A549 (cell line): ENCODE results near the gene CDH18. TPM values are rescaled to one million over a fixed set of nuclear protein-coding genes. Genes with fewer than 3 reads are reported as not detected.

Source experiments
- ATAC-seq, 2 experiments: fragments of 200-7000 bp in 1 of 2; fragments of >200 bp in 1 of 2; cut with Nextera tagmentation in 1 of 2; cut with Tn5 transposase in 1 of 2; 3 replicates each; pipeline versions ENCODE4 v1.8.0 to v1.9.1; 2018 to 2020; ENCODE audit warnings: mild to moderate bottlenecking in 1 of 2, moderate library complexity in 1 of 2
- CTCF ChIA-PET: fragments of 300-600 bp; sonication (Branson Sonifier 250); formaldehyde crosslinking; extraction: SDS; loops from one replicate; lab custom pipeline; 2021; ENCODE audit warnings: antibody characterized with exemption, inconsistent platforms; lab: Yijun Ruan, JAX
- POLR2A ChIA-PET: fragments of 350-600 bp; formaldehyde crosslinking; extraction: SDS; loops from one replicate; lab custom pipeline; 2021; ENCODE audit warnings: antibody characterized with exemption, inconsistent platforms; lab: Yijun Ruan, JAX
- DNase-seq, 2 experiments: peaks; one replicate each; pipeline versions ENCODE4 v3.0.0 to v3.0.0-alpha.2; 2011 to 2016; ENCODE audit warnings: low read depth in 1 of 2, low spot score in 1 of 2
- FAIRE-seq: peaks from 2 replicates; lab custom pipeline; 2011; peaks lifted over from hg19 to GRCh38; lab: Jason Lieb, UNC
- H3K27ac ChIP-seq, 2 experiments: fragments of >200 bp; sonication (Bioruptor Twin); formaldehyde crosslinking; 3 replicates each; pipeline ENCODE4 v1.5.1; 2016 to 2017
- H3K4me1 ChIP-seq: fragments of >200 bp; sonication (Bioruptor Twin); formaldehyde crosslinking; 3 replicates; pipeline ENCODE4 v1.6.1; 2016
- H3K4me2 ChIP-seq: fragments of >200 bp; sonication (Bioruptor Twin); formaldehyde crosslinking; 3 replicates; pipeline ENCODE4 v1.6.1; 2016
- H3K4me3 ChIP-seq: fragments of >200 bp; sonication (Bioruptor Twin); formaldehyde crosslinking; 3 replicates; pipeline ENCODE4 v1.5.1; 2016
- H3K9me3 ChIP-seq: fragments of >200 bp; sonication (Bioruptor Twin); formaldehyde crosslinking; 3 replicates; pipeline ENCODE4 v1.6.1; 2016
- BHLHE40 ChIP-seq: IDR thresholded peaks from 2 replicates; pipeline ENCODE4 v1.6.1; 2012; ENCODE audit warnings: low read depth, low read length, inconsistent platforms
- CHD2 ChIP-seq: fragments of 150-350 bp; IDR thresholded peaks from 2 replicates; pipeline ENCODE4 v1.6.1; 2014; ENCODE audit warnings: low read length; ENCODE audit not compliant: partially characterized antibody
- EHF ChIP-seq: fragments of 250-450 bp; sonication (Bioruptor Pico); IDR thresholded peaks from 2 replicates; pipeline ENCODE4 v1.5.0; 2020; ENCODE audit warnings: mild to moderate bottlenecking
- EHMT2 ChIP-seq: fragments of 200-600 bp; sonication (generic); IDR thresholded peaks from 2 replicates; pipeline ENCODE4 v1.6.1; 2016; ENCODE audit warnings: antibody characterized with exemption, low read depth, mild to moderate bottlenecking, moderate library complexity
- ESRRA ChIP-seq: fragments of 150-350 bp; IDR thresholded peaks from 2 replicates; pipeline ENCODE4 v1.6.1; 2014; ENCODE audit warnings: mild to moderate bottlenecking, low read length, borderline replicate concordance
- FOSB ChIP-seq: fragments of 250-450 bp; sonication (Bioruptor Pico); IDR thresholded peaks from 2 replicates; pipeline ENCODE4 v1.5.0; 2020; ENCODE audit warnings: mild to moderate bottlenecking, moderate library complexity
- FOSL2 ChIP-seq, 2 experiments: fragments of 450-650 bp in 1 of 2; fragments of >200 bp in 1 of 2; sonication (Bioruptor Twin) in 1 of 2; formaldehyde crosslinking; IDR thresholded peaks; 2 replicates each; pipeline versions ENCODE4 v1.5.0 to v1.6.1; 2016 to 2020; ENCODE audit warnings: mild to moderate bottlenecking in 1 of 2, moderate library complexity in 1 of 2
- FOXS1 ChIP-seq: fragments of 250-450 bp; sonication (Bioruptor Pico); IDR thresholded peaks from 2 replicates; pipeline ENCODE4 v1.5.0; 2020; ENCODE audit warnings: mild to moderate bottlenecking, moderate library complexity
- GATA3 ChIP-seq: IDR thresholded peaks from 2 replicates; pipeline ENCODE4 v1.6.1; 2012; ENCODE audit warnings: borderline replicate concordance
- HDAC2 ChIP-seq: fragments of 200-600 bp; sonication (generic); IDR thresholded peaks from 2 replicates; pipeline ENCODE4 v1.6.1; 2016
- HOXA7 ChIP-seq: fragments of 250-450 bp; sonication (Bioruptor Pico); IDR thresholded peaks from 2 replicates; pipeline ENCODE4 v1.5.0; 2020; ENCODE audit warnings: mild to moderate bottlenecking, moderate library complexity
- HOXB13 ChIP-seq: fragments of 250-450 bp; sonication (Bioruptor Pico); IDR thresholded peaks from 2 replicates; pipeline ENCODE4 v1.5.0; 2020; ENCODE audit warnings: low read depth, mild to moderate bottlenecking, moderate library complexity
- JUN ChIP-seq, 2 experiments: fragments of >200 bp; sonication (Bioruptor Twin); formaldehyde crosslinking; IDR thresholded peaks; 2 replicates in 1 of 2; 3 replicates in 1 of 2; pipeline ENCODE4 v1.6.1; 2016 to 2017
- MAZ ChIP-seq: fragments of 150-350 bp; IDR thresholded peaks from 2 replicates; pipeline ENCODE4 v1.6.1; 2014; ENCODE audit warnings: antibody characterized with exemption, low read depth, low read length, borderline replicate concordance
- MYC ChIP-seq: IDR thresholded peaks from 2 replicates; pipeline ENCODE4 v1.6.1; 2012; ENCODE audit warnings: mild to moderate bottlenecking, inconsistent platforms, low read length, improper control_type of control experiment, borderline replicate concordance
- PHF8 ChIP-seq: fragments of 200-600 bp; sonication (generic); IDR thresholded peaks from 2 replicates; pipeline ENCODE4 v1.6.1; 2016; ENCODE audit warnings: low read depth, mild to moderate bottlenecking, antibody characterized with exemption, moderate library complexity, borderline replicate concordance
- RAD21 ChIP-seq, 2 experiments: fragments of >200 bp in 1 of 2; sonication (Bioruptor Twin) in 1 of 2; formaldehyde crosslinking in 1 of 2; IDR thresholded peaks in 1 of 2; conservative IDR thresholded peaks in 1 of 2; 2 replicates in 1 of 2; 3 replicates in 1 of 2; pipeline ENCODE4 v1.6.1; 2012 to 2018; ENCODE audit warnings: inconsistent platforms in 1 of 2
- RNF2 ChIP-seq: fragments of 200-600 bp; sonication (generic); IDR thresholded peaks from 2 replicates; pipeline ENCODE4 v1.6.1; 2016; ENCODE audit warnings: low read depth, mild to moderate bottlenecking, antibody characterized with exemption, moderate library complexity, borderline replicate concordance
- SMC3 ChIP-seq: fragments of >200 bp; sonication (Bioruptor Twin); formaldehyde crosslinking; IDR thresholded peaks from 3 replicates; pipeline ENCODE4 v1.6.1; 2018; ENCODE audit warnings: inconsistent platforms
- TP53 ChIP-seq: fragments of 250-450 bp; sonication (Bioruptor Pico); IDR thresholded peaks from 2 replicates; pipeline ENCODE4 v1.5.0; 2021; ENCODE audit warnings: mild to moderate bottlenecking, moderate library complexity
- ZC3H11A ChIP-seq: fragments of 450-650 bp; IDR thresholded peaks from 2 replicates; pipeline ENCODE4 v1.6.1; 2014; ENCODE audit warnings: antibody characterized with exemption, mild to moderate bottlenecking
- ZFP36 ChIP-seq: fragments of 450-650 bp; IDR thresholded peaks from 2 replicates; pipeline ENCODE4 v1.6.1; 2014; ENCODE audit warnings: borderline replicate concordance; ENCODE audit not compliant: partially characterized antibody
- WGBS: methylation state at CpG from one replicate; pipeline ENCODE4 v1.1.6; 2017; ENCODE audit errors: missing lambda C conversion rate; 5-methylcytosine and 5-hydroxymethylcytosine counted together
- polyA plus RNA-seq, 4 experiments: library from polyadenylated mRNA; depleted of rRNA in 3 of 4; stranded (reverse); fragments of >200 nt; fragmentation: RNase III in 1 of 4; extraction: RNeasy Plus Mini Kit Qiagen cat#74134 plus additional on column Dnase treatment in 1 of 4; gene quantifications; 2 replicates in 3 of 4; 3 replicates in 1 of 4; pipeline ENCODE4 v1.2.3, GENCODE V29; 2011 to 2017
- TF ChIP-seq, protein P1 (sequence below): fragments of >200 bp; sonication (Bioruptor Twin); formaldehyde crosslinking; IDR thresholded peaks from 2 replicates; pipeline ENCODE4 v1.6.1; 2016
- TF ChIP-seq, protein P2 (sequence below): IDR thresholded peaks from 2 replicates; pipeline ENCODE4 v1.6.1; 2012
- TF ChIP-seq, protein P3 (sequence below): fragments of 150-350 bp; IDR thresholded peaks from 2 replicates; pipeline ENCODE4 v1.6.1; 2014; ENCODE audit warnings: low read depth, mild to moderate bottlenecking, low read length
- TF ChIP-seq, protein P4 (sequence below): fragments of 450-650 bp; IDR thresholded peaks from 2 replicates; pipeline ENCODE4 v1.6.1; 2014; ENCODE audit warnings: antibody characterized with exemption
- TF ChIP-seq, protein P5 (sequence below): IDR thresholded peaks from 2 replicates; pipeline ENCODE4 v1.6.1; 2012; ENCODE audit warnings: low read depth, borderline replicate concordance

The CDH18 gene
- polyA plus RNA-seq, 2 of the 4 experiments (the other 2 are of a cell fraction), result not detected

DNA sequence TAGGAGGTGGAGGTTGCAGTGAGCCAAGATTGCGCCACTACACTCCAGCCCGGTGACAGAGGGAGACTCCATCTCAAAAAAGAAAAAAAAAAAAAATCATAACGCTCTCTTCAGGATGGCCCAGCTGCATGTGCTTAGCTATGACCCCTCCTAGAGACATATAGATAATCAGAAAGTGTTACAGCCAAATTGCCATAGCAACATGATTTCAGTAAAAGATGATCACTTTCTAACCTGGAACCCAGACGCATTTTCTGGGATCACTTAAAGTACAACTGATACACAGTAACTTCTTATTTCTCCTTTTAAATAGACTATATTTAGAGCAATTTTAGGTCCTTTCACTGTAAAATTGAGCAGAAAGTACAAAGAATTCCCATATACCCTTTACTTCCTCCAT, 372.9 kb downstream of the CDH18 start:
- no peak overlapping the region for H3K27ac ChIP-seq
- POLR2A ChIA-PET, result no interaction called here
- no peak overlapping the region for H3K4me3 ChIP-seq
- no peak for DNase-seq
- WGBS, result 28% methylated on average over 4 of the region's 4 CpGs
- FAIRE-seq, result no peak
- H3K4me2 ChIP-seq, result no peak overlapping the region
- no peaks in the 10 kb centered on the region for H3K4me1 ChIP-seq
- no peak for ATAC-seq
- TF ChIP-seq BHLHE40, result no peak
- no peak for TF ChIP-seq FOXS1 (CRISPR knock-in tag)
- CTCF ChIA-PET, result no interaction called here
- H3K9me3 ChIP-seq, result no peaks in the 10 kb centered on the region

DNA sequence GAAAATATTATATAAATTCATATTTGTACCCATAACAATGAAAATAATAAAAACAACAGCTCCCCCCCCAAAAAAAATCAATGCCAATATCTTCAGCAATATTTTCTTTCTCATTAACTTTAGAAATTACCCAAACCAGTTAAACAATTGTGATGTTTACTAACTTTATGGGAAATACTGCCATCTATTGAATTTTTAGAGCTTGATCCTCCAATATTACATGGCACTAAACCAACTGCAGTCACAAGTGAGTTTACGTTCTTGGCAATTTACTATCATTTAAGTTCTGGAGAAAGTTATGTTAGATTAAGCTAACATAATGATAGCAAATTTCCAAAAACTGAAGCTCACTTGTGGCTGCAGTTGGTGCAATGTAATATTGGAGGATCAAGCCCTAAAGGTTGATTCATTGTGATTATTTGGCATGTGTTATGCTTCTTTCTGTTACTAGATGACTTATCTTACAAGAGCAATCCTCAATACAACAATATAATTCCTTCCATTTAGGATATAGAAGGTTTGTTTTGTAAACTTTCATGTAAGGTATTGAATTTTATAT, 379.5 kb downstream of the CDH18 start:
- no peak for FAIRE-seq
- 7% methylated on average over 1 of the region's 1 CpG for WGBS

DNA sequence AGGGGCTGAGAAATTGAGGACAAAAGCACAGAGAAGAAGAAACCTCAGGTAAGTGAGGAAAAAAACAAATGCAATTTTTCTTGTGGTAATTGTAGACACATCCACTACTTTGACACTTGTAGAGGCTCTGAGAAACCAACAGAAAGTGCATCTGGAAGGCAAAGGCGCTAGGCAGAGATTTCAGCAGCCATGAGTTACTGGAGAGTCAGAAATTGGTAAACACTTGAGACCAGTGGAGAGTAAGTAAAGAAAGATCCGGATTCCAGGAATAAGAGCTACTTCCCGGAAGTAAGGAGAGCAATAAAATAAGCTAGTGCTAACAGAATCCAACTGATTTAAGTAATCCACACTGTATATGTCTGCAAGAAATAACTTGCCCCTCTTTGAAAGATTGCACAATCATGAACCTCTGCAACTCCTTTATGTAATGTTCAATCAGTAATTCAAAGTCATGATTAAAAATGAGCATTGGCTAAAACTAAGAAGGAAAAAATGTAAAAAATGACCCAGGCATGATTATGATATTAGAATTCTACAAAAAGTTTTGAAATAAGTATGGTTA, 382.1 kb downstream of the CDH18 start:
- no peak for FAIRE-seq

More for the DNA sequence above, 379.5 kb downstream of the CDH18 start:
- TF ChIP-seq RAD21 (conservative IDR thresholded peaks at IDR 0.05 in 1 of 2, IDR thresholded peaks at IDR 0.05 in 1 of 2) (peak; percentile 21 to 46; a peak in 3 of 5 replicates), SMC3 (0 out of 3 replicates have a peak, but pooled peaks have one; percentile 17), EHF (CRISPR knock-in tag) (no peak), ZC3H11A (no peak)
- H3K27ac ChIP-seq, result no peak overlapping the region
- no peak for ATAC-seq
- H3K4me1 ChIP-seq, result no peaks in the 10 kb centered on the region
- no peak overlapping the region for H3K4me2 ChIP-seq
- H3K9me3 ChIP-seq, result no peaks in the 10 kb centered on the region
- peak in 1 of 2 experiments; percentile 12 for DNase-seq
- H3K4me3 ChIP-seq, result no peak overlapping the region
- ChIA-PET POLR2A (no interaction called here), CTCF (interaction anchor here (1.5 kb wide), 1 partner anchor 1215 kb away, joined by 4 read pairs; no protein-coding TSS in a partner anchor)

DNA sequence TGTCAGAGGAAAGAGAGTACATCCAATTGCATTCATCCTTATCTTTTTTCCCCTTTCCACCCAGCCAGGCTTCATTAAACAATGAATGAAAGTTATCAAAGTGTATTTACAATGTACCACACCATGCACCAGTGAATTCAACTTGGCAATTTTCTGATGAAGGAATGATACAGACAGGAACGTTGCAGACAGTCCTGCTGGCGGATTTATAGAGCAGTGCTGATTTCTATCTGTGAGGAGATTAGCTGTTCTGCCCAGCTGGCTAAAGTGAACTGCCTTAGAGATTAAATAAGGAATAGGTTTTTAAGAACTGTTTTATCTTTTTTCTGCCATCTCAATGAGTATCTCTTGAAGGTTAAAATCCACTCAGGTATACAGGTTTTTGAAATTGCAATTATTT, 403.9 kb downstream of the CDH18 start:
- Histone ChIP-seq H3K27ac (no peak overlapping the region), H3K4me3 (no peak overlapping the region), H3K9me3 (no peaks in the 10 kb centered on the region), H3K4me2 (no peak overlapping the region), H3K4me1 (no peaks in the 10 kb centered on the region)
- ATAC-seq (no peak), DNase-seq (no peak), FAIRE-seq (no peak)
- WGBS, result 25% methylated on average over 2 of the region's 2 CpGs
- POLR2A ChIA-PET, result no interaction called here
- CTCF ChIA-PET, result no interaction called here
- no peak for TF ChIP-seq RAD21 (conservative IDR thresholded peaks at IDR 0.05 in 1 of 2, IDR thresholded peaks at IDR 0.05 in 1 of 2)
- TF ChIP-seq MAZ, result no peak
- no peak for TF ChIP-seq ESRRA
- no peak for TF ChIP-seq MYC
- TF ChIP-seq, protein P1, sequence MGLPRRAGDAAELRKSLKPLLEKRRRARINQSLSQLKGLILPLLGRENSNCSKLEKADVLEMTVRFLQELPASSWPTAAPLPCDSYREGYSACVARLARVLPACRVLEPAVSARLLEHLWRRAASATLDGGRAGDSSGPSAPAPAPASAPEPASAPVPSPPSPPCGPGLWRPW, result no peak
- TF ChIP-seq BHLHE40, result no peak
- TF ChIP-seq, protein P2, sequence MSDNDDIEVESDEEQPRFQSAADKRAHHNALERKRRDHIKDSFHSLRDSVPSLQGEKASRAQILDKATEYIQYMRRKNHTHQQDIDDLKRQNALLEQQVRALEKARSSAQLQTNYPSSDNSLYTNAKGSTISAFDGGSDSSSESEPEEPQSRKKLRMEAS, result no peak
- no peak for TF ChIP-seq ZFP36
- TF ChIP-seq GATA3, result no peak
- TF ChIP-seq, protein P3, sequence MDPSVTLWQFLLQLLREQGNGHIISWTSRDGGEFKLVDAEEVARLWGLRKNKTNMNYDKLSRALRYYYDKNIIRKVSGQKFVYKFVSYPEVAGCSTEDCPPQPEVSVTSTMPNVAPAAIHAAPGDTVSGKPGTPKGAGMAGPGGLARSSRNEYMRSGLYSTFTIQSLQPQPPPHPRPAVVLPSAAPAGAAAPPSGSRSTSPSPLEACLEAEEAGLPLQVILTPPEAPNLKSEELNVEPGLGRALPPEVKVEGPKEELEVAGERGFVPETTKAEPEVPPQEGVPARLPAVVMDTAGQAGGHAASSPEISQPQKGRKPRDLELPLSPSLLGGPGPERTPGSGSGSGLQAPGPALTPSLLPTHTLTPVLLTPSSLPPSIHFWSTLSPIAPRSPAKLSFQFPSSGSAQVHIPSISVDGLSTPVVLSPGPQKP, result no peak
- TF ChIP-seq, protein P4, sequence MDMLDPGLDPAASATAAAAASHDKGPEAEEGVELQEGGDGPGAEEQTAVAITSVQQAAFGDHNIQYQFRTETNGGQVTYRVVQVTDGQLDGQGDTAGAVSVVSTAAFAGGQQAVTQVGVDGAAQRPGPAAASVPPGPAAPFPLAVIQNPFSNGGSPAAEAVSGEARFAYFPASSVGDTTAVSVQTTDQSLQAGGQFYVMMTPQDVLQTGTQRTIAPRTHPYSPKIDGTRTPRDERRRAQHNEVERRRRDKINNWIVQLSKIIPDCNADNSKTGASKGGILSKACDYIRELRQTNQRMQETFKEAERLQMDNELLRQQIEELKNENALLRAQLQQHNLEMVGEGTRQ, result no peak

More for the DNA sequence above, 382.1 kb downstream of the CDH18 start:
- Histone ChIP-seq H3K4me3 (no peak overlapping the region), H3K4me1 (no peaks in the 10 kb centered on the region), H3K27ac (no peak overlapping the region), H3K4me2 (no peak overlapping the region), H3K9me3 (no peaks in the 10 kb centered on the region)
- ChIA-PET CTCF (no interaction called here), POLR2A (no interaction called here)
- TF ChIP-seq CHD2 (no peak), JUN (IDR thresholded peaks at IDR 0.05) (no peak), HOXB13 (CRISPR knock-in tag) (no peak), BHLHE40 (no peak), RNF2 (no peak), HOXA7 (CRISPR knock-in tag) (no peak), EHMT2 (no peak), PHF8 (no peak), HDAC2 (no peak), TP53 (CRISPR knock-in tag) (no peak), FOSB (CRISPR knock-in tag) (no peak), FOSL2 (IDR thresholded peaks at IDR 0.05) (no peak), FOSL2 (CRISPR knock-in tag; IDR thresholded peaks at IDR 0.05) (no peak), ESRRA (no peak)
- TF ChIP-seq, protein P5, sequence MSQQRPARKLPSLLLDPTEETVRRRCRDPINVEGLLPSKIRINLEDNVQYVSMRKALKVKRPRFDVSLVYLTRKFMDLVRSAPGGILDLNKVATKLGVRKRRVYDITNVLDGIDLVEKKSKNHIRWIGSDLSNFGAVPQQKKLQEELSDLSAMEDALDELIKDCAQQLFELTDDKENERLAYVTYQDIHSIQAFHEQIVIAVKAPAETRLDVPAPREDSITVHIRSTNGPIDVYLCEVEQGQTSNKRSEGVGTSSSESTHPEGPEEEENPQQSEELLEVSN, result no peak
- TF ChIP-seq, protein P3, result no peak
- DNase-seq (no peak), ATAC-seq (no peak)
- 18% methylated on average over 3 of the region's 3 CpGs for WGBS
